ENCODE results near the gene C1QB.
"Not testable (repeated sequence)": the region's sequence is repeated elsewhere in the genome, so short reads cannot be mapped to it uniquely, and the experiment has no call there.

GRCh38 chr1:22668840-22669239 is 15.8 kb downstream of the C1QB start:
- TF ChIP-seq, protein P1, sequence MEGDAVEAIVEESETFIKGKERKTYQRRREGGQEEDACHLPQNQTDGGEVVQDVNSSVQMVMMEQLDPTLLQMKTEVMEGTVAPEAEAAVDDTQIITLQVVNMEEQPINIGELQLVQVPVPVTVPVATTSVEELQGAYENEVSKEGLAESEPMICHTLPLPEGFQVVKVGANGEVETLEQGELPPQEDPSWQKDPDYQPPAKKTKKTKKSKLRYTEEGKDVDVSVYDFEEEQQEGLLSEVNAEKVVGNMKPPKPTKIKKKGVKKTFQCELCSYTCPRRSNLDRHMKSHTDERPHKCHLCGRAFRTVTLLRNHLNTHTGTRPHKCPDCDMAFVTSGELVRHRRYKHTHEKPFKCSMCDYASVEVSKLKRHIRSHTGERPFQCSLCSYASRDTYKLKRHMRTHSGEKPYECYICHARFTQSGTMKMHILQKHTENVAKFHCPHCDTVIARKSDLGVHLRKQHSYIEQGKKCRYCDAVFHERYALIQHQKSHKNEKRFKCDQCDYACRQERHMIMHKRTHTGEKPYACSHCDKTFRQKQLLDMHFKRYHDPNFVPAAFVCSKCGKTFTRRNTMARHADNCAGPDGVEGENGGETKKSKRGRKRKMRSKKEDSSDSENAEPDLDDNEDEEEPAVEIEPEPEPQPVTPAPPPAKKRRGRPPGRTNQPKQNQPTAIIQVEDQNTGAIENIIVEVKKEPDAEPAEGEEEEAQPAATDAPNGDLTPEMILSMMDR (conservative IDR thresholded peaks at IDR 0.05; ENCODE audit: low read length), result not testable (repeated sequence)
- TF ChIP-seq EZH2phosphoT487 (IDR thresholded peaks at IDR 0.05; ENCODE audit: borderline replicate concordance), result not testable (repeated sequence)
